HG02943 (cell line): Measurements from ENCODE around the gene ARL6IP5.

ENCODE experiments used
- ATAC-seq: cut with Tn5 transposase; IDR thresholded peaks from one replicate; pipeline ENCODE4 v1.9.1; 2021; ENCODE audit warnings: mild to moderate bottlenecking, low read depth, moderate library complexity; ENCODE audit not compliant: unreplicated experiment

ARL6IP5 gene, protein sequence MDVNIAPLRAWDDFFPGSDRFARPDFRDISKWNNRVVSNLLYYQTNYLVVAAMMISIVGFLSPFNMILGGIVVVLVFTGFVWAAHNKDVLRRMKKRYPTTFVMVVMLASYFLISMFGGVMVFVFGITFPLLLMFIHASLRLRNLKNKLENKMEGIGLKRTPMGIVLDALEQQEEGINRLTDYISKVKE

DNA sequence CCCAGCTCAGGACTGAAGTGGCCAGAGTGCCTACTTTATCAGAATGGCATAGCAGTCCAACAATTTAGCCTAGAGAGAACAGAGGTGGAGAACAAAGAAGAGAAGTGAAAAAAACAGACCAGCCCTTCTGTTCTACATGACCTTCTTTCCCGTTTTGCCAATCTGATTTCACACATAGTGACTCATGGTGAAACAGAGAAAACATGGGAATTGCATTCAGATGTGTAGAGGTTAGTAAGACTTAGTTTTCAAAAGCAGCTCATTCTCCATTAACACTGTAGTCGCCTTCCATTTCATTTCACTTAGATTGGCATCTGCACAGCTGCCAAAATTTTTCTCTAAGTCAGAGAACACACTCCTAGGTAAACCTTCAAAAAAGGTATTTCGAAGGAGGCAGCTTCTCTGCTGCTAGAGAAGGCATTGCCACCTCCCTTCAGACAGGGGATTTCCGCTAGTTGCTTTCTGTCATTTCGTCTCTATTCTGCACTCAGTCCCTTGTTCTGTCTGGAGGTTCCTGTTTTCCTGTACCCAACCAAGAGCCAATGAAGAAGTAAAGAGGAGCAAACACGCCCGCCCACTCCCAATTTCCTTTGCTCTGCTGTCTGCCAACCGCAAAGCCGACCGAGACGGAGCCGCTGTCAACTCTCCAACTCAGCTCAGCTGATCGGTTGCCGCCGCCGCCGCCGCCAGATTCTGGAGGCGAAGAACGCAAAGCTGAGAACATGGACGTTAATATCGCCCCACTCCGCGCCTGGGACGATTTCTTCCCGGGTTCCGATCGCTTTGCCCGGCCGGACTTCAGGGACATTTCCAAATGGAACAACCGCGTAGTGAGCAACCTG is at the start of gene ARL6IP5:
Gene ARL6IP5 (plus strand): TSS at position 612 of the 842 bp plus-strand sequence. CDS start 111 bp downstream, at position 723.
- ATAC-seq = peak; percentile 54

- no peak for ATAC-seq
Observed at GRCh38 chr3:69044608-69045007, 40.1 kb upstream of the ARL6IP5 start.

DNA sequence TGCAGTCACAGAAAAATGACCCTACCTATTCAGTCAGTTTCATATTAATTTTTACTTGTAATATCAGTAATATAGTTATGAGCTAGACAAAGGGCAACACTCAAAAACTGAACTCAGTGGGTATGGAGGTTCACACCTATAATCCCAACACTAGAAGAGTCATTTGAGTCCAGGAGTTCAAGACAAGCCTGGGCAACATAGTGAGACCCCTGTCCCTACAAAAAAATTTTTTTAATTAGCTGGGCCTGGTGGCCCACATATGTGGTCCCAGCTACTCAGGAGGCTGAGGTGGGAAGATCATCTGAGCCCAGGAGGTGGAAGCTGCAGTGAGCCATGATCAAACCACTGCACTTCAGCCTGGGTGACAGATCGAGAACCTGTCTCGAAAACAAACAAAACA is 35.7 kb upstream of the ARL6IP5 start:
- no peak for ATAC-seq

DNA sequence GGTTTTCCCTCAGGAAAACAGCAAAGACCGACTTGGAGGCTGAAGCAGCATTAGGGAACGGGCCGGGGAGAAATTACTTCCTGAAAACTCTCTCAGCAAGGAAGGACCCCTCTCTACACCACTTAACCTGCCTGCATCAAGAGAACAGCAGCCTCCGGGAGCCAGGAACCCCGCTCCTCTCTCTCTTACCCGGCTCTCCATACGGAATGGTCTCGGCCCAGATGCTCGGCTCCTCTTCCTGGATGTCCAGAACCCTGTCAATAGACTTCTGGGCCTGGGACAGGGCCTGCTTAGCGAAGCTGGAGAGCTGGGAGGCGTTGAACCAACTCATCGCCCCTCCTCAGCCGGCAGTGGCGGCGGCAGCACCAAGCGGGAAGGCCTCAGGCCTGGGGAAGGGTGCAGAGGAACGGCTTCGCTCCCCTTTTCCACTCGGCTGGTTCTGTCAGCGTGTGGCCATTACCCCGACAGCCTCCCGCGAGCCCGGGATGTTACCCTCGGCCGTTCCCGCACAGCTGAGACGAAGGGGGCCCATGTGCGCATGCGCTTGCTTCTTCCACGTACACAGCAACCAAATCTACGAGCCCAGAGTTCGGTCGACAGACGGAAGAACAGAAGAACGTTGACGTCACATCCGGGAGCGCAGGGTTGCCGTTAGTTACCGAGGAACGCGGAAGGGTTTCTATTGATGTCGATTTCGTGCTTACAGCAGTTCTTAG is 32.8 kb upstream of the ARL6IP5 start, which contains the start of gene TMF1:
Gene TMF1 (minus strand): TSS at position 578 of the 716 bp plus-strand sequence. CDS start 247 bp downstream, at position 331.
- peak; percentile 98 for ATAC-seq

DNA sequence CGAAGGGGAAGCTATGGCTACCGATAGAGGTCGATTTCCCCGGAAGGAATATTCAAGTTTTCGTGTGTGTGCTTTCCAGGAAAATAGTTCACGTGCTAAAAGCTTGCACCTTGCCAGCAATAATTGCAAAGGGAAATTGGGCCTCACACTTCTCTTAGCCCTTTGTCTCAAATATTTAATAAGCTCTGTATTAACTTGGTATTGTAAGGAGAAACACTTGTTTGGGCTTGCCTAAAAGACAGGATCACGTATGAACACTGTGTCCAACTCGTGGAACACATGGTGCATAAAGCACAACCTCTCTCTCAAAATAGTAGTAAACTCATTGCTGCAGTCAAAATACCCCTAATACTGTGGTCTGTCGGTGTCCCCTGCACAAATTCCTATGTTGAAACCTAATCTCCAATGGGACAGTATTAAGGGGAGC is 32.3 kb upstream of the ARL6IP5 start:
- peak; percentile 6 for ATAC-seq

GRCh38 chr3:69058180-69058946 is 26.4 kb upstream of the ARL6IP5 start:
- ATAC-seq = peak; percentile 98

DNA sequence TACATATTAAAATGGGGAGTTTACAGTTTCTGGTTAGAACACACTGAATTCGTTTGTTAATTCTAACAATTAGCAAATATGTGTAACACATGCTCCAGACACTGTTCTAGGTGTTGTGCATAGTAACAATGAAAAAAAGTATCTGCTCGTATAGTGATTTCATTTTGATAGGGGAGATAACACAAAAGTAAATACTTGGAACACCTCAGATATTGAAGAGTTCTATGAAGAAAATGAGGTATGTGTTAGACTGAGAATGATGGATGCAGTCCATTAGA is 25.9 kb upstream of the ARL6IP5 start:
- no peak for ATAC-seq

DNA sequence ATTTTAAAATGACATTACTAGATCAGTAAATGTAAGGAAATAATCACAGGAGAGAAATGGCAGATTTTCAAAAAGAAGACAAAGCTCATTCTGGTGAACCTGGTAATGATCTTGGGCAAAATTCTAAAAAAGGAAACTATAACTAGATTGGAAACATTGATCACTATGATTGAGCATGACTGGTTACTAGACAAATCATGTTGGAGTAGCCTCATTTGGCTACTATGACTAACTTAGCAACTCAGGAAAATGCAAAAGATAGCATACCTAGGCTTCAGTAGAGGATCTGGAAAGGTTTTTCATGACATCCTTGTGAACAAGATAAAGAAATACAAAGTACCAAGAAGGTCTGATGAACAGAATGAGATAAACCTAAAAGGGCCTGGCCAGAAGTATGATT is 25.0 kb upstream of the ARL6IP5 start:
- no peak for ATAC-seq

- no peak for ATAC-seq
Observed at GRCh38 chr3:69063636-69064035, 21.1 kb upstream of the ARL6IP5 start.

DNA sequence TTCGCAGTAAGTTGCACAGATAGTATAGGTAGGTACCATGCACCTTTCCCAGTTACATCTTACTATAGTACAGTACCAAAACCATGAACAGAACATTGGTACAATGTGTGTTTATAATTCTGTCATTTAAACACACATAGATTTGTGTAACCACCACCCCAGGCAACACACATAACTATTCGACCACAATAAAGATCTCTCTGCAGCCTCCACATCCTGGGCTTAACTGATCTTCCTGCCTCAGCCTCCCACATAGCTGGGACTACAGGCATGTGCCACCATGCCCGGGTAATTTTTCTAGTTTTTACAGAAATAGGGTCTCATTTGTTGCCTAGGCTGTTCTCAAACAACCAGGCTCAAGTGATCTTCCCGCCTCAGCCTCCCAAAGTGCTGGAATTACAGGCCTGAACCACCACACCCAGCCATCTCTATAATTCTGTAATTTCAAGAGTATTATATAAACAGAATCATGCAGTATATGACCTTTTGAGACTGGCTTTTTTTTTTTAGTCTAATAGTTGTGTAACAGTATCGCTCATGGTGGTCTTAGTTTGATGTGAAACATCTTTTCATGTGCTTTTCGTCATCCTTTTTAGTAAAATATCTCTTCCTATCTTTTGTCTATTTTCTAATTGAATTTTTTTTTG is 19.3 kb upstream of the ARL6IP5 start:
- no peak for ATAC-seq

DNA sequence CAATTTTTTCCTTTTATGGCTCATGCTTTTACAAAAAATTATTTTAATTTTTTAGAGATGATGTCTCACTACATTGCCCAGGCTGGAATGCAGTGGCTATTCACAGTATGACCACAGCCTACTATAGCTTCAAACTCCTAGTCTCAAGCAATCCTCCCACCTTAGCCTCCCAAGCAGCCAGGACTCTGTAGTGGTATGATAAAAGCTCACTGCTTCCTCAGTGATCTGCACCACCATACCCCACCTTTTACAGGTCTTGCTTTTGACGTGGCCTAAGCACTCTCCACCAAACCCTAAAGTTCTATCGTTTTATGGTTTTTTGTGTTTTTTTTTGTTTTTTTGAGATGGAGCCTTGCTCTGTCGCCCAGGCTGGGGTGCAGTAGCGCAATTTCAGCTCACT is 18.6 kb upstream of the ARL6IP5 start:
- ATAC-seq = no peak

- no peak for ATAC-seq
Observed at GRCh38 chr3:69072928-69073327, 11.8 kb upstream of the ARL6IP5 start.

GRCh38 chr3:69079269-69080159 is 5.2 kb upstream of the ARL6IP5 start:
- peak; percentile 13 for ATAC-seq

DNA sequence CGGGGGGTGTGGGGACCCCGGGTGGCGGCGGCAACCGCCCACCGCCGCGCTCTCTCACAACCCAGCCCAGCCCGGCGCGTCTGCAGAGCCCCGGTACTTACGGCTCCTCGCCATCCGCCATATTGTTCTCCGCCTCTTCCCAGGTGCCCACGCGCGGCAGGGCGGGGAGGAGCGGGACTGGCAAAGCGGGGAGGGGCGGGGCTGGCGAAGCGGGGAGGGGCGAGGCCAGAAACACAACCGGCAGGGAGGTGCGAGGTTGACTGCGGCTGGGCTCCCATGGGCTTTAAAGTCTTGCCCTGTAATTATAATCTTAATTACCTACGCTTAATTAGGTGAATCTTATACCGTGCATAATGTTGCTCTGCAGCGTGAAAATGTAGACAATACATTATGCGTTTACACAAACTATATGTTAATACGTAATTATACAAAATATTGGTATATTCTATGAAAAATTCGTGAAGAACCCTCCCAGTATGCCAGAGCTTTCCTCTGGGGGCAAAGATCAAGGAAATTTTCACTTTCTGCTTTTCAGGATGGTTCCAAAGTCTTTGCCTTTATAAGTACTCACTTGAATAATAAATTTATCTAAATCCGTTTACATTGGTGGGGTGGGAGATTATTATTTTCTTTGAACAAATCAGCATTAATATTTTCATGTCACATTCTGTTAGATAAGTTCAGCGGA is 4.4 kb upstream of the ARL6IP5 start, which contains the start of gene UBA3:
Gene UBA3 (minus strand): TSS at position 133 of the 688 bp plus-strand sequence. CDS start 12 bp downstream, at position 121.
- ATAC-seq = peak; percentile 48

DNA sequence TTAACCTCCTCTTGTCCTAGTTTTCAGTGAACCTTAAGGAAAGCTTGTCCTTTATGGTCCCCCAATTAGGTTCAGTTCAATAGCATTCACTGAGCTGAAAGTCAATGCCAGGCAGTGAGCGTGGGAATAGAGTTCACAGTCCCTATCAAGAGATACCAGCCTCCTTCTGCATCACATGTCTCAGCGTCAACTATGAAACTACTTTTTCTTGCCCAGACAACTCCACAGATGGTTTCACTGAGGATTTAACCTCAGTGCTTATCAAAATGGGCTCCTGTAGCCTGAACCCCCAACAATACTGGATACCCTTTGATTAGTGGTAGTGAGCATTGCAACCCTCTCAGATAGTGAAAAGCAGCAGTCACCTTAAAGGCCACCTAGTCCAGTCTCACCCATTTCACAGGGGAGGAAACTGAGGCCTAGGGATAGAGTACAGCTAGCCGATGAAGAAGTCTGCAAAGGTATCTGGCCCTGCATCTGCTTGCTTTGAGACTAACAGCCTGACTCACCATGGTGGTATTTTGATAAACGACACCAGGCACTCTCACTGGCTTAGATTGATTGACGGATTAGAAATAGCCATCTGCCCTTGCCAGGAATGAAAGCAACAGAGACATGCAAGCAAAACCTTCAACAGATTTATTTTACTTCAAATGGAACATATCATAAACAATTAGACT is 3.0 kb upstream of the ARL6IP5 start:
- no peak for ATAC-seq

DNA sequence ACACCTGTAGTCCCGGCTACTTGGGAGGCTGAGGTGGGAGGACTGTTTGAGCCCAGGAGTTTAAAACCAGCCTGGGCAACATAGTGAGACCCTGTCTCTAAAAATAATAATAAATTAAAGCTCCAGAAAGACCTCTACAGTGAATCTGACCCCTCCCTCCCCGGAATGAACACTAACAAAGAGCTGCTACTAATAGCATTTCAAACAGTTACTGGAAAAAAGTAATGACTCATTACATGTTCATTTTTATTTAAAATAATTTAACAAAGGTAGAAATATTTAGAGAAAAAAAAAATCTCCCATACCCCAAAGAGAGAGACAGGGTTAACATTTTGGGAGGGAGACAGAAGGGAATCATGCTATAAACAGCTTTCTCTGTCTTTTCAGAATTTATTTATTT is 2.4 kb upstream of the ARL6IP5 start:
- ATAC-seq = no peak

DNA sequence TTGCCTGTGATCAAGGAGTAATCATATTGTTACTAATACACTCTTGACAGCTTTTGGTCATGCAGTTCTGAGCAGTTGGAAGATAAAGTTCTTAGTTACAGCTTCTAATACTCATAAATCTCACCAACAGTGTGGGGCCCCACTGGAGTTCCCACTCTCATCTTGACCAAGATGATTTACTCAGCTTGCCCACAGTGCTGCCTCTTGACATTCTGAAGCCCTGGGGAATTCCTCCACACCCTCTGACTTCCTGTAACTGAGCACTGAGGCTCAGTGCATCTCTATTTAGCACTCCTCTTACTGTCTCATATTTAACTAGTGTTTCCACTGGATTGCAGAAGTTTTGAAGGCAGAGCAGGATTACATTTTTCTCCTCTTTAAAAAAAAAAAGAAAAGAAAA is 1.9 kb upstream of the ARL6IP5 start:
- peak; percentile 46 for ATAC-seq
